NCI-H69 (cell line): ENCODE measurements around the gene CXorf65.

Source experiments
- DNase-seq: peaks from one replicate; lab custom pipeline; 2025; lab: John Stamatoyannopoulos, UW

The CXorf65 gene

DNA sequence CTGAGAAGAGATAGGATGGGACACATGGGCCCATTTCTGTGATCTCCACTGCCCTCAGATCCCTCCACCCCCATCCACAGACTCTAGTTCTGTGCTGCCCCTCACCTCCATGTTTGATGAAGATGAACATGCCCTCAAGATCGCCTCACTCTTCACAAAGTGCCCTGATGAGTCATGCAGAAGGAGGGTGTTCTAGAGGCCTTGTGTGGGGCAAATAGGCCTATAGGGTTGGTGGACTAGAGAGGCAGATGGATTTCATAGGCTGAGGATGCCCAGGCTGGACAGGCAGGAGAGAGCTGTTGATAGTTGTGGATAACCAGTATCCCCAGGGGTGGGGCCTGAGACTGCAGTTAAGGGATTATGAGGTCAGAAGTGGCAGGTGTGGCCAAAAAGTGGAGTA, at the start of gene CXorf65:
CXorf65 (minus strand) TSS at position 314 of the 400 bp plus-strand sequence; CDS start at position 130, 184 bp downstream.
- DNase-seq, result no peak

GRCh38 chrX:71154641-71155040, 48.1 kb upstream of the CXorf65 start:
- DNase-seq, result no peak

GRCh38 chrX:71154196-71154595, 47.7 kb upstream of the CXorf65 start:
- DNase-seq, result no peak

DNA sequence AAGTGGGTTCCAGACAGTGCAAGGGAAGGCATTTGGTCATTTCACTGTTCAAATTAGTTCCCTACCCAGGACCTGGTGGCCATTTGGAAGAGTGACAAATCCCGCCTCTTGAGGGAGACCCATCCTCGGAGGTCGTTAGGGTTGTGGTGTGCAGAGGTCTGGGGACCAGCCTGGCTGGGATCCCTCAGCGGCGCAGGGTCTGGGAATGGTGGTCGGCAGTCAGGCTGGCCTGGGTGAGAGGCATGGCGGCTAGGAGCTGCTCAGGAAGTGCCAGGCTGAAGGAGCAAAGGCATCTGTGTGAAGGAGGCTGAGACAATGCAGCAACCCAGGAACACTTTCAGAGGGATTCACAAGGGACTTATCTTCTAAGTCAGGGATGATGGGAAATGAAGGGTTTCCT, 44.8 kb upstream of the CXorf65 start:
- no peak for DNase-seq

- DNase-seq, result no peak
Observed at GRCh38 chrX:71148278-71148663, 41.7 kb upstream of the CXorf65 start.

DNA sequence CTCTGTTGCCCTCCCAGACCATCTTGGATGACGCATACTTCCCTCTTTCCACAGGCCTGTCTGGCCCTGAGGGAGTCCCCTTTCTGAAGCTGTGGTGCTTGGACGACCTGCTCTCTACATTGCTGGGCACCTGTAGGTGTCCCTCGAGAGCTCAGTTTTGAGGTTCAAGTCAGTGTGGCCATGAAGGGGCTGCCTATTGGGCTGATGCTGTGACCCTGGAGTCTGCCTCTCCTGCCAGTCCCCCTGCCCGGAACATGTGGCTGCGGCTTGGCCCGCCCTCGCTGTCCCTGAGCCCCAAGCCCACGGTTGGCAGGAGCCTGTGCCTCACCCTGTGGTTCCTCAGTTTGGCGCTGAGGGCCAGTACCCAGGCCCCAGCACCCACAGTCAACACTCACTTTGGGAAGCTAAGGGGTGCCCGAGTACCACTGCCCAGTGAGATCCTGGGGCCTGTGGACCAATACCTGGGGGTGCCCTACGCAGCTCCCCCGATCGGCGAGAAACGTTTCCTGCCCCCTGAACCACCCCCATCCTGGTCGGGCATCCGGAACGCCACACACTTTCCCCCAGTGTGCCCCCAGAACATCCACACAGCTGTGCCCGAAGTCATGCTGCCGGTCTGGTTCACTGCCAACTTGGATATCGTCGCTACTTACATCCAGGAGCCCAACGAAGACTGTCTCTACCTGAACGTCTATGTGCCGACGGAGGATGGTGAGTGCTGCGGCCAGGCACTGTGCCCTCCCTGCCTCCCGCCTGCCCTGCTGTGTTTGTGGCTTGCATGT, 41.1 kb upstream of the CXorf65 start:
- no peak for DNase-seq

- peak; percentile 15 for DNase-seq
Observed at GRCh38 chrX:71144651-71145050, 38.1 kb upstream of the CXorf65 start, which contains the start of gene NLGN3. Gene NLGN3, plus strand, starts transcription at chrX:71144841. Its CDS starts 2,909 bp downstream, at chrX:71147750.

GRCh38 chrX:71143508-71143907, 37.0 kb upstream of the CXorf65 start:
- no peak for DNase-seq

DNA sequence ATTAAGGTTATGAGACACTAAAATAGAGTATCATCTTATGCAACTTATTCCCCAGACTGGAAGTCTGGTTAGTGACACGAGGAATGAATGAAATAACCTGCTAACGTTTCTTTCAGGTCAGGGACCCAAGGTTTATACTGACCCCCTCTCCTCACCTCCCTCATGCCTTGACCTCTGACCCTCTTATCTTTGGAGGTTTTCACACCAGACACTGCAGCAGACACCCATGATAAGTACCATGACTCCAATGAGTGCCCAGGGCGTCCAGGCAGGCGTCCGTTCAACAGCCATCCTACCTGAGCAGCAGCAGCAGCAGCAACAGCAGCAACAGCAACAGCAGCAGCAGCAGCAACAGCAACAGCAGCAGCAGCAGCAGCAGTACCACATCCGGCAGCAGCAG, 33.9 kb upstream of the CXorf65 start:
- DNase-seq, result no peak

- DNase-seq, result no peak
Observed at GRCh38 chrX:71131510-71131909, 25.0 kb upstream of the CXorf65 start.

DNA sequence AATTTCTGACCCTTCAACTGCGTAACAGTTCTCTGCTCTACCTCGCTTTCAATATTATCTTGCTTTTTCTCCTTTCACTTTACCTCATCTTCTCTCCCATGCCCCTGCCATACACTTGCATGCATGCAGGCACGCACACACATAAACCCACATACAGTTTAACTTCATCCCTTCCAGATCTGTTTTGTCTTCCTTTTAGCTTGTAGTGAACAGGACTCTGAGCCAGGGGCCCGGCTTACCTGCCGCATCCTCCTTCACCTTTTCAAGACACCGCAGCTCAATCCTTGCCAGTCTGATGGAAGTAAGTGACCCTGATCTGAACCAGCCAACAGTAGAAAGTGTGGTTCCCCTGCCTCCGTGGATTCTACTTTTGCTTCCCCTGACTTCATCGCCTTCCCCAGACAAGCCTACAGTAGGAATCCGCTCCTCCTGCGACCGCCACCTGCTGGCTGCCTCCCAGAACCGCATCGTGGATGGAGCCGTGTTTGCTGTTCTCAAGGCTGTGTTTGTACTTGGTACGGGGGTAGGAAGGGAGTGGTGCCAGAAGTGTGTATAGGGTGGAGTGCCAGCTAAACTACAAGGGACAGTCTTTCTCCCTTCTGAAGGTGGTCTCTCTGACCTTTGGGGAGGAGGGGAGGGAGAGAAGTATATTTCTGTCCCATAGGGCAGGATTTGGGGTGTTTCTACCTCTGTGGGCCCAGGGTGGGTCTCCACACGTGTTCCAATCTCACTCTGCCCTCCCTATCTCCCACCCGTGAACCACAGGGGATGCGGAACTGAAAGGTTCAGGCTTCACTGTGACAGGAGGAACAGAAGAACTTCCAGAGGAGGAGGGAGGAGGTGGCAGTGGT, 22.6 kb upstream of the CXorf65 start:
- DNase-seq, result peak; percentile 18

- DNase-seq, result no peak
Observed at GRCh38 chrX:71128166-71128833, 21.8 kb upstream of the CXorf65 start.

- DNase-seq, result no peak
Observed at GRCh38 chrX:71118985-71119535, 12.5 kb upstream of the CXorf65 start.

GRCh38 chrX:71118032-71118984, 11.8 kb upstream of the CXorf65 start, which contains the start of gene MED12:
Gene MED12, plus strand, starts transcription at chrX:71118596. Its CDS starts 159 bp downstream, at chrX:71118755.
- peak; percentile 88 for DNase-seq

DNA sequence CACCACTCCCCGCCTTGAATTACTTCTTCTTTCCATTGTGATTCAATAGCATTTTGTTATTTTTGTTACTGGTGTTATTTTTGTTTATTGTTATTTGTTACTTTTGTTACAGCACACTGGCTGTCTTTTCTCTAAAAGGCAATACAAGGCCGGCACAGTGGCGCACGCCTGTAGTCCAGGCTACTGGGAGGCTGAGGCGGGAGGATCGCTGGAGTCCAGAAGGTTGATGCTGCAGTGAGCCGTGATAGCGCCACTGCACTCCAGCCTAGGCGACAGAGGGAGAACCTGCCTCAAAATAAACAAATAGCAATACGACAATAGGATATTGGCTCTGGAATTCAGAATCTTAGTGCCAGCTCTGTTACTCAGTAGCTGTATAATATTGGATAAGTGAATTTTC, 10.8 kb upstream of the CXorf65 start:
- no peak for DNase-seq

DNA sequence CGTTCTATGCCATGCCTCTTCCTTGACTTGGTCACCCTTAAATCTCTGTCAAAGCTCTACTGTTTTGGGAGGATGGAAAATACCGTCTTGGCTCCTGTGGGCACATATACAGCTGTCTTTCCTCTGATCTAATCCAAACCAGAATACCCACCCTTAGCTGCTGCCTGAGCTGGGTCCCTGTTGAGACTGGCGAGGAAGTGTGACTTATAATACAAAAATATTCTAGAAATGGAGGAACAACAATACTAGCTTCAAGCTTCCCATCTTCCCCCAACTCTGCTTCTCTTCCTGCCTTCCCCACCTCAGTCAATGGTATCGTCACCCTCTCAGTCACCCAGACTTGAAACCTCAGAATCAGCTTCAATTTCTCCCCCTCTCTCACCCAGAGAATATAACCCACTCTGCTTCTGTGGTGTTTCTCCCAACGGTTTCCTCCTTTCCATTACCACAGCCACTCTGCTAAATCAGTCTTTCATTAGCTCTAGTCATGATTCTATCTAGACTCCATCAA, 5.4 kb upstream of the CXorf65 start:
- no peak for DNase-seq

- peak; percentile 22 for DNase-seq
Observed at GRCh38 chrX:71111141-71111843, 4.8 kb upstream of the CXorf65 start, which contains the start of gene IL2RG. Gene IL2RG, minus strand, starts transcription at chrX:71111577. Its CDS starts 38 bp downstream, at chrX:71111539.

DNA sequence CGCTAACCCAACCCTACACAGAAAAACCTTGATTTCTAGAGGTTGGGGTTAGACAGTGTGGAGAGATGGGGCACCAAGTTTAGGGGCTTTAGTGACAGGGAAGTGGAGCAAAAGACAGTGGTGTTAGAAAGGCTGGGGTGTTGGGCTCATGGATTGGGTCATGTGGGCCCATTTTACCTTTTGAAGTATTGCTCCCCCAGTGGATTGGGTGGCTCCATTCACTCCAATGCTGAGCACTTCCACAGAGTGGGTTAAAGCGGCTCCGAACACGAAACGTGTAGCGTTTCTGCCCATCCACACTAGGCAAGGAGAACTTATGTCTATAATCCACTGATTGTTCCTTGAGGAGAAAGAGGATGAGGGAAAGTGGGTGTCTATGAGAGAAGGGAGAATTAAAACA, 2.5 kb upstream of the CXorf65 start:
- no peak for DNase-seq

DNA sequence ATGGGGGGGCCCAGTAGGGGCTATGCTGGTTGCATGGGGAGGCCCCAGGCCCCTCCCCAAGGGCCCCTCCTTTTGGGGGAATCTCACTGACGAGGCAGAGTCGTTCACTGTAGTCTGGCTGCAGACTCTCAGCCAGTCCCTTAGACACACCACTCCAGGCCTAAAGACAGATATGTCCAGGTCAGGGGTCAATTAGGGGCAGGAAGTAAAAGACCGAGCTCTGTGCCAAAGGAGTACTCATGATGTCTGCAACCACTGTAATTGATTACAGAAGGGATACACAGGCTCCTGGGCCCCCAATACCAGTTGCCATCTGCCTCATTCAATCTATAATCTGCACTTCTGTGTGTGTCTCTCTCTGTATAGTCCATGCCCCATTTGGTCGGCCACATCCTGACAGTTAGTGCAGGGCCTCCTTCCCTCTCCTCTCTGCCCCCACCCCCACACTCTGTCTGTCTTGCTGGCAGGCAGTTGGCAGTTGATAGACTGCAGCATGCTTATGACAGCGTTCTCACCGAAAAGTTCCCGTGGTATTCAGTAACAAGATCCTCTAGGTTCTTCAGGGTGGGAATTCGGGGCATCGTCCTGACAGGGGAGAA, 1.3 kb upstream of the CXorf65 start:
- no peak for DNase-seq
